KMS-11 (cell line): ENCODE data around the gene USF2.

Experiments used
- H2AFZ ChIP-seq: fragments of 200-600 bp; sonication (generic); 2 replicates; pipeline ENCODE4 v1.6.1; 2016; ENCODE audit warnings: antibody characterized with exemption, mixed run types, low read depth
- H3K27ac ChIP-seq: fragments of 200-600 bp; sonication (generic); 2 replicates; pipeline ENCODE4 v1.6.1; 2016; ENCODE audit warnings: mild to moderate bottlenecking, mixed run types
- H3K27me3 ChIP-seq: fragments of 200-600 bp; sonication (generic); 2 replicates; pipeline ENCODE4 v1.6.1; 2017; ENCODE audit warnings: mild to moderate bottlenecking, low read depth, mixed run types, moderate library complexity; ENCODE audit not compliant: insufficient read depth
- H3K36me3 ChIP-seq: fragments of 200-600 bp; sonication (generic); 2 replicates; pipeline ENCODE4 v1.6.1; 2017; ENCODE audit warnings: mild to moderate bottlenecking, mixed run types; ENCODE audit not compliant: insufficient read depth
- H3K4me1 ChIP-seq: fragments of 200-600 bp; sonication (generic); 2 replicates; pipeline ENCODE4 v1.6.1; 2016; ENCODE audit warnings: mild to moderate bottlenecking, low read depth, mixed run types; ENCODE audit not compliant: poor library complexity, severe bottlenecking
- H3K4me2 ChIP-seq: fragments of 200-600 bp; sonication (generic); 2 replicates; pipeline ENCODE4 v1.7.0; 2016; ENCODE audit warnings: mild to moderate bottlenecking, mixed run types
- H3K4me3 ChIP-seq: fragments of 200-600 bp; sonication (generic); IDR thresholded peaks from 2 replicates; pipeline ENCODE4 v1.6.1; 2017; ENCODE audit warnings: low read depth, low read length, mixed read lengths; ENCODE audit not compliant: insufficient read depth
- H3K79me2 ChIP-seq: fragments of 200-600 bp; sonication (generic); 2 replicates; pipeline ENCODE4 v1.6.1; 2016; ENCODE audit warnings: low read depth, mixed run types; ENCODE audit not compliant: insufficient read depth
- H3K9ac ChIP-seq: fragments of 200-600 bp; sonication (generic); 2 replicates; pipeline ENCODE4 v1.6.1; 2016; ENCODE audit warnings: mild to moderate bottlenecking, mixed run types
- H4K20me1 ChIP-seq: fragments of 200-600 bp; sonication (generic); 2 replicates; pipeline ENCODE4 v1.6.1; 2016; ENCODE audit warnings: mild to moderate bottlenecking, mixed run types; ENCODE audit not compliant: insufficient read depth
- TF ChIP-seq, protein P1 (sequence below): fragments of 200-600 bp; sonication (generic); conservative IDR thresholded peaks from 2 replicates; pipeline ENCODE4 v1.6.1; 2017; ENCODE audit warnings: low read depth, mild to moderate bottlenecking, antibody characterized with exemption, low read length, moderate library complexity, mixed read lengths

USF2 gene

GRCh38 chr19:35300339-35300649 is 31.5 kb downstream of the USF2 start:
- peaks cover 29% of the 10 kb centered on the region; the same call in 1 of the 2 replicates for H3K27me3 ChIP-seq
- no peaks in the 10 kb centered on the region for H3K36me3 ChIP-seq
- H3K4me3 ChIP-seq, result no peak overlapping the region
- H3K79me2 ChIP-seq, result no peaks in the 10 kb centered on the region
- H4K20me1 ChIP-seq, result no peaks in the 10 kb centered on the region
- H2AFZ ChIP-seq, result no peak overlapping the region
- no peak overlapping the region for H3K27ac ChIP-seq
- TF ChIP-seq, protein P1, sequence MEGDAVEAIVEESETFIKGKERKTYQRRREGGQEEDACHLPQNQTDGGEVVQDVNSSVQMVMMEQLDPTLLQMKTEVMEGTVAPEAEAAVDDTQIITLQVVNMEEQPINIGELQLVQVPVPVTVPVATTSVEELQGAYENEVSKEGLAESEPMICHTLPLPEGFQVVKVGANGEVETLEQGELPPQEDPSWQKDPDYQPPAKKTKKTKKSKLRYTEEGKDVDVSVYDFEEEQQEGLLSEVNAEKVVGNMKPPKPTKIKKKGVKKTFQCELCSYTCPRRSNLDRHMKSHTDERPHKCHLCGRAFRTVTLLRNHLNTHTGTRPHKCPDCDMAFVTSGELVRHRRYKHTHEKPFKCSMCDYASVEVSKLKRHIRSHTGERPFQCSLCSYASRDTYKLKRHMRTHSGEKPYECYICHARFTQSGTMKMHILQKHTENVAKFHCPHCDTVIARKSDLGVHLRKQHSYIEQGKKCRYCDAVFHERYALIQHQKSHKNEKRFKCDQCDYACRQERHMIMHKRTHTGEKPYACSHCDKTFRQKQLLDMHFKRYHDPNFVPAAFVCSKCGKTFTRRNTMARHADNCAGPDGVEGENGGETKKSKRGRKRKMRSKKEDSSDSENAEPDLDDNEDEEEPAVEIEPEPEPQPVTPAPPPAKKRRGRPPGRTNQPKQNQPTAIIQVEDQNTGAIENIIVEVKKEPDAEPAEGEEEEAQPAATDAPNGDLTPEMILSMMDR, result no peak
- H3K9ac ChIP-seq, result no peak overlapping the region
- no peaks in the 10 kb centered on the region for H3K4me1 ChIP-seq
- H3K4me2 ChIP-seq, result no peak overlapping the region

DNA sequence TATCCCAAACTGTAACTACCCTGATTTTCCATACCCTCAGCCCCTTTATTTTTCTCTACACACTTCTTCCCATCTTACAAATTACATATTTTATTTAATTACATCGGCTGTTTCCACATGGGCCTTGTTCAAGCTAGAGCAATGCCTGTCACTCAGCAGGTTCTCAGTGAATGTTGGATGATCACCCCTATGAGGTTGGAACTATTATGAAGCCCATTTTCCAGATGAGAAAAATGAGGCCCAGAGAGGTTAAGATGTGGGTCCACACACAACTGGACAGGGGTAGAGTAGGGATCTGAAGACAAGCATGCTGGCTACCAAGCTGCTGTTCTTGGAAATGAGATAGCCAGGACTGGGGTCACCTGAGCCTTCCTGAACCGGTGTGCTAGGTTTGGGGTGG is 33.2 kb downstream of the USF2 start:
- Histone ChIP-seq H3K4me1 (no peaks in the 10 kb centered on the region), H3K4me2 (no peak overlapping the region), H3K36me3 (no peaks in the 10 kb centered on the region), H3K79me2 (no peaks in the 10 kb centered on the region), H2AFZ (no peak overlapping the region), H3K9ac (no peak overlapping the region), H3K27me3 (peaks cover 29% of the 10 kb centered on the region; the same call in 1 of the 2 replicates), H3K27ac (no peak overlapping the region), H3K4me3 (no peak overlapping the region), H4K20me1 (no peaks in the 10 kb centered on the region)
- TF ChIP-seq, protein P1, result no peak

DNA sequence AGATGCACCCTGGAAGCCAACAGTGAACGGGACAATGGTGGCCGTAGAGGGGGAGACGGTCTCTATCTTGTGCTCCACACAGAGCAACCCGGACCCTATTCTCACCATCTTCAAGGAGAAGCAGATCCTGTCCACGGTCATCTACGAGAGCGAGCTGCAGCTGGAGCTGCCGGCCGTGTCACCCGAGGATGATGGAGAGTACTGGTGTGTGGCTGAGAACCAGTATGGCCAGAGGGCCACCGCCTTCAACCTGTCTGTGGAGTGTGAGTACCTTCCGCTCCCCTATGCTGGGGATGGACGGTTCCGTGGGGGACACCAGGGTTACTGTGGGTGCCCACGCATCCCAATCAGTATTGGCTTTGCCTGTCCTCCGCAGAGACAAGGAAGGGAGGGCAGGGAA is 33.7 kb downstream of the USF2 start:
- Histone ChIP-seq H3K4me1 (no peaks in the 10 kb centered on the region), H3K79me2 (no peaks in the 10 kb centered on the region), H3K4me3 (no peak overlapping the region), H3K4me2 (no peak overlapping the region), H2AFZ (no peak overlapping the region), H3K27me3 (peaks cover 31% of the 10 kb centered on the region; the same call in 1 of the 2 replicates), H3K36me3 (no peaks in the 10 kb centered on the region), H3K27ac (no peak overlapping the region), H4K20me1 (no peaks in the 10 kb centered on the region), H3K9ac (no peak overlapping the region)
- TF ChIP-seq, protein P1, result no peak

DNA sequence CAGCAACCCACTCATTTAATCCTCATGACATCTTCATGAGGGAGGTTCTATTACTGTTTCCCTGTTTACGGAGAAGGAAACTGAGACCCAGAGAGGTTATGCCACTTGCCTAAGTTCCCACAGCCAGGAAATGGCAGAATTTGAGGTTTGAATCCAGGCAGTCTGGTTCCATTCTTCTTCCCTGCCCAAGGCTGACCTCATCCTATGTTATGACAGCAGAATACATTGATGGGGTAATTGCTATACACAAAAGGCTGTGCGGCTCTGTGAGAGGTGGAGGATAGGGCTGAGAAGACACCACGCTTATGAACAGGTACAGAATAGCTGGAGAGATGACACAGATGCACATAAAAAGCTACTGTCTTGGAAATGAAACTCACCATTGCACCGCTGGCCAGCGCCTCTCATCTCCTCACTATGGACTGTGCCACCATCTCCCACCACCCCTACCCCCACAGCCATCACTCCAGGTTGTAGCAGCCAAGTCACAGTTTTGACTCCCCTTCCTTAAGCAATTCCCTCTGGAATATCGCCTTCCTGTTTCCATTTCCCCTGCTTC is 34.7 kb downstream of the USF2 start:
- Histone ChIP-seq H2AFZ (no peak overlapping the region), H3K4me2 (no peak overlapping the region)
- TF ChIP-seq, protein P1, result no peak

More for the DNA sequence above, 34.7 kb downstream of the USF2 start:
- no peak overlapping the region for H3K4me3 ChIP-seq
- peaks cover 32% of the 10 kb centered on the region; the same call in 1 of the 2 replicates for H3K27me3 ChIP-seq
- no peaks in the 10 kb centered on the region for H3K4me1 ChIP-seq
- H3K9ac ChIP-seq, result no peak overlapping the region
- H4K20me1 ChIP-seq, result no peaks in the 10 kb centered on the region
- H3K79me2 ChIP-seq, result no peaks in the 10 kb centered on the region
- no peaks in the 10 kb centered on the region for H3K36me3 ChIP-seq
- no peak overlapping the region for H3K27ac ChIP-seq
